CD14-positive monocyte (primary cell): Measurements from ENCODE around the gene JARID2. TPM values are rescaled to one million over a fixed set of nuclear protein-coding genes. Genes with fewer than 3 reads are reported as not detected.

Experiments
- DNase-seq, 3 donors: peaks; one replicate each; pipeline ENCODE4 v3.0.0-alpha.2; 2011 to 2022
- H2AFZ ChIP-seq: 2 replicates; pipeline ENCODE4 v1.6.0; 2012; ENCODE audit warnings: mild to moderate bottlenecking, low read depth, low read length, inconsistent platforms; ENCODE audit not compliant: insufficient read depth, poor library complexity, severe bottlenecking
- H3K27ac ChIP-seq, 2 donors: 1 replicate in 1 of 2; 2 replicates in 1 of 2; pipeline ENCODE4 v1.5.1; 2012 to 2013; ENCODE audit warnings: low read length in 2 of 2, control low read depth in 1 of 2, inconsistent platforms in 1 of 2, low read depth in 1 of 2, mild to moderate bottlenecking in 1 of 2
- H3K27me3 ChIP-seq, 2 donors: one replicate each; pipeline versions ENCODE4 v1.6.0 to v1.6.1; 2011 to 2013; ENCODE audit warnings: low read length in 2 of 2; ENCODE audit not compliant: control insufficient read depth in 2 of 2, insufficient read depth in 2 of 2
- H3K36me3 ChIP-seq, 2 donors: replicated peaks in 1 of 2; 1 replicate in 1 of 2; 2 replicates in 1 of 2; pipeline versions ENCODE4 v1.5.1 to v1.6.1; 2012 to 2013; ENCODE audit warnings: low read length in 2 of 2, control low read depth in 1 of 2, inconsistent platforms in 1 of 2, mild to moderate bottlenecking in 1 of 2; ENCODE audit not compliant: insufficient read depth in 2 of 2, control insufficient read depth in 1 of 2
- H3K4me1 ChIP-seq, 2 donors: 1 replicate in 1 of 2; 2 replicates in 1 of 2; pipeline versions ENCODE4 v1.5.1 to v1.6.1; 2012 to 2013; ENCODE audit warnings: low read length in 2 of 2, control low read depth in 1 of 2, inconsistent platforms in 1 of 2, mild to moderate bottlenecking in 1 of 2, moderate library complexity in 1 of 2; ENCODE audit not compliant: insufficient read depth in 2 of 2, control insufficient read depth in 1 of 2
- H3K4me2 ChIP-seq: replicated peaks from 2 replicates; pipeline ENCODE3; 2012; ENCODE audit warnings: low read length, moderate library complexity, mild to moderate bottlenecking; ENCODE audit not compliant: poor library complexity, severe bottlenecking; ENCODE audit errors: extremely low read depth
- H3K4me3 ChIP-seq, 3 experiments: fragments of 200-600 bp in 1 of 3; sonication (generic) in 1 of 3; replicated peaks in 1 of 3; 1 replicate in 2 of 3; 2 replicates in 1 of 3; pipeline ENCODE4 v1.5.1; 2011 to 2013; ENCODE audit warnings: low read length in 3 of 3, mild to moderate bottlenecking in 3 of 3, control low read depth in 2 of 3, low read depth in 2 of 3, inconsistent platforms in 1 of 3, moderate library complexity in 1 of 3
- H3K79me2 ChIP-seq: 2 replicates; pipeline ENCODE4 v1.6.0; 2012; ENCODE audit warnings: mild to moderate bottlenecking, control low read depth, inconsistent platforms, low read length, moderate library complexity; ENCODE audit not compliant: insufficient read depth
- H3K9ac ChIP-seq: 2 replicates; pipeline ENCODE4 v1.6.0; 2017; ENCODE audit warnings: low read length, mild to moderate bottlenecking; ENCODE audit not compliant: insufficient read depth, poor library complexity, severe bottlenecking
- H3K9me3 ChIP-seq, 2 donors: replicated peaks in 1 of 2; 1 replicate in 1 of 2; 2 replicates in 1 of 2; pipeline versions ENCODE4 v1.5.1 to v1.6.1; 2012 to 2013; ENCODE audit warnings: low read length in 2 of 2, control low read depth in 1 of 2; ENCODE audit not compliant: control insufficient read depth in 1 of 2, insufficient read depth in 1 of 2
- H4K20me1 ChIP-seq: 2 replicates; pipeline ENCODE4 v1.6.0; 2012; ENCODE audit warnings: mild to moderate bottlenecking, low read length, control low read depth, moderate library complexity; ENCODE audit not compliant: insufficient read depth
- H3K27ac Mint-ChIP-seq, 7 donors: one replicate each; pipeline ENCODE4 v1.8.0; 2020; ENCODE audit warnings: mild to moderate bottlenecking in 7 of 7, mixed read lengths in 7 of 7, moderate library complexity in 6 of 7, inconsistent platforms in 2 of 7
- H3K27me3 Mint-ChIP-seq, 3 donors: one replicate each; pipeline ENCODE4 v1.8.0; 2021 to 2022; ENCODE audit warnings: low read depth in 3 of 3, mild to moderate bottlenecking in 3 of 3, mixed read lengths in 3 of 3, moderate library complexity in 3 of 3, inconsistent platforms in 1 of 3
- H3K36me3 Mint-ChIP-seq, 2 donors: one replicate each; pipeline ENCODE4 v1.8.0; 2020; ENCODE audit warnings: mixed read lengths in 2 of 2, inconsistent platforms in 1 of 2, mild to moderate bottlenecking in 1 of 2
- H3K4me1 Mint-ChIP-seq: one replicate; pipeline ENCODE4 v1.8.0; 2020; ENCODE audit warnings: mild to moderate bottlenecking, mixed read lengths
- H3K4me3 Mint-ChIP-seq, 2 donors: one replicate each; pipeline ENCODE4 v1.8.0; 2020; ENCODE audit warnings: mild to moderate bottlenecking in 2 of 2, mixed read lengths in 2 of 2, moderate library complexity in 1 of 2
- H3K9me3 Mint-ChIP-seq, 7 donors: one replicate each; pipeline ENCODE4 v1.8.0; 2020 to 2022; ENCODE audit warnings: mixed read lengths in 7 of 7, mild to moderate bottlenecking in 6 of 7, moderate library complexity in 6 of 7, inconsistent platforms in 2 of 7
- CTCF ChIP-seq: fragments of 200-600 bp; IDR thresholded peaks from one replicate; pipeline ENCODE4 v1.8.0; 2022; ENCODE audit warnings: antibody characterized with exemption, mild to moderate bottlenecking
- WGBS: methylation state at CpG from one replicate; pipeline ENCODE4 v1.1.5; 2013; ENCODE audit warnings: missing lambda C conversion rate; ENCODE audit not compliant: insufficient coverage; 5-methylcytosine and 5-hydroxymethylcytosine counted together
- intact Hi-C, 2 donors: fragments of 100-400 bp; cut with micrococcal nuclease; formaldehyde crosslinking; loops; one replicate each; pipeline versions ENCODE4 v1.15.0 to v1.15.1; 2023
- polyA plus RNA-seq, 3 donors: library from polyadenylated mRNA; depleted of rRNA in 1 of 3; unstranded in 2 of 3; stranded (reverse) in 1 of 3; fragments of 300-500 nt in 2 of 3; fragments of >200 nt in 1 of 3; fragmentation: Illumina TruSeq in 2 of 3; gene quantifications; 1 replicate in 2 of 3; 2 replicates in 1 of 3; pipeline ENCODE4 v1.2.3, GENCODE V29; 2012 to 2021

The JARID2 gene
- polyA plus RNA-seq, 3 donors = 6.8 to 17.5 (median 12.5) TPM

- no peak overlapping the region for H3K4me2 ChIP-seq
- H3K36me3 Mint-ChIP-seq = peaks cover 40 to 49% of the 10 kb centered on the region in 2 donors
- H3K27ac ChIP-seq = peak overlapping the region in 1 of 2 donors; percentile 54
- intact Hi-C loops = no loop called here
- peaks cover 98% of the 10 kb centered on the region for H3K79me2 ChIP-seq
- no peak overlapping the region for H3K9ac ChIP-seq
- DNase-seq = no peak
- H4K20me1 ChIP-seq = peaks cover 100% of the 10 kb centered on the region
- peak overlapping the region in 3 of 7 donors; percentile 47 to 73 (median 59) for H3K27ac Mint-ChIP-seq
- H3K4me1 Mint-ChIP-seq = peaks cover 30% of the 10 kb centered on the region
- 100% methylated on average over 1 of the region's 4 CpGs for WGBS
- no peaks in the 10 kb centered on the region for H3K9me3 ChIP-seq
- H3K36me3 ChIP-seq = peaks cover 20 to 57% of the 10 kb centered on the region in 2 donors
- peaks cover 10 to 11% of the 10 kb centered on the region in 2 donors for H3K4me1 ChIP-seq
- no peak overlapping the region for H2AFZ ChIP-seq
- no peaks in the 10 kb centered on the region for H3K27me3 Mint-ChIP-seq
- no peak overlapping the region for H3K4me3 Mint-ChIP-seq
- no peak overlapping the region for H3K4me3 ChIP-seq
- H3K9me3 Mint-ChIP-seq = no peaks in the 10 kb centered on the region
- H3K27me3 ChIP-seq = no peaks in the 10 kb centered on the region
- TF ChIP-seq CTCF = no peak
Measured at GRCh38 chr6:15453186-15453585, 207.3 kb downstream of the JARID2 start.

GRCh38 chr6:15453622-15454021, 207.8 kb downstream of the JARID2 start:
- Histone ChIP-seq H2AFZ (no peak overlapping the region), H3K4me1 (peaks cover 10 to 11% of the 10 kb centered on the region in 2 donors), H3K79me2 (peaks cover 98% of the 10 kb centered on the region), H3K36me3 (peaks cover 20 to 62% of the 10 kb centered on the region in 2 donors), H3K9ac (no peak overlapping the region), H3K9me3 (no peaks in the 10 kb centered on the region), H3K27ac (peak overlapping the region in 1 of 2 donors; percentile 54), H3K4me2 (no peak overlapping the region), H3K27me3 (no peaks in the 10 kb centered on the region), H3K4me3 (no peak overlapping the region), H4K20me1 (peaks cover 100% of the 10 kb centered on the region)
- DNase-seq = no peak
- no peaks in the 10 kb centered on the region for H3K27me3 Mint-ChIP-seq
- H3K4me3 Mint-ChIP-seq = no peak overlapping the region
- no peaks in the 10 kb centered on the region for H3K9me3 Mint-ChIP-seq
- intact Hi-C loops = no loop called here
- peaks cover 44 to 53% of the 10 kb centered on the region in 2 donors for H3K36me3 Mint-ChIP-seq
- H3K27ac Mint-ChIP-seq = peak overlapping the region in 3 of 7 donors; percentile 65 to 75 (median 74)
- TF ChIP-seq CTCF = no peak
- peaks cover 29% of the 10 kb centered on the region for H3K4me1 Mint-ChIP-seq
- WGBS = 90% methylated on average over 2 of the region's 5 CpGs
